Transverse colon (tissue), 3 donors: Measurements from ENCODE around the gene MPDZ.

Source experiments
- POLR2A ChIP-seq: fragments of 450-650 bp; IDR thresholded peaks from one replicate; pipeline ENCODE4 v1.6.1; 2016; ENCODE audit warnings: antibody characterized with exemption, mild to moderate bottlenecking, moderate library complexity
- TF ChIP-seq, protein P1 (sequence below), 5 experiments: fragments of 200-600 bp in 3 of 5; fragments of 450-650 bp in 2 of 5; sonication (generic) in 3 of 5; IDR thresholded peaks; 1 replicate in 2 of 5; 2 replicates in 3 of 5; pipeline ENCODE4 v1.5.1; 2016 to 2017; ENCODE audit warnings: antibody characterized with exemption in 5 of 5, inconsistent platforms in 3 of 5, mild to moderate bottlenecking in 2 of 5, moderate library complexity in 1 of 5

DNA sequence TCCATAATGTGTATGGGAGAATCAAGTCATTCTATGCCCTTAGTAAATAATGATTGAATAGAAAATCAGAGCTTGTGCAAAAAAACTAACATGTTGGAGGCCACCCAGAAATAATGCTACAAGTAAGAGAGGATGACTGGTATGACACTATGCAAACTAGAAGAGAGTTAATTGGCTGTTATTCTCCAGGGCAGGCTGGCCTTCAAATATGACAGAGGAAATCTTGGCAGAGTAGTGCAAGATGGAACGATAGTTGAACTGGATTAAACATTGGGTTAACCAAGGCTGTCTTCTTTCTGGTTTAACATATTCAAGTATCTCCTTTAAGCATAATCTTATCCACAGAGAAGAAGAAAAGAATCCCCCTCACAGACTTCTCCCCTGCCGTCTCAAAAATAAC, 196.1 kb downstream of the MPDZ start:
- TF ChIP-seq, protein P1, sequence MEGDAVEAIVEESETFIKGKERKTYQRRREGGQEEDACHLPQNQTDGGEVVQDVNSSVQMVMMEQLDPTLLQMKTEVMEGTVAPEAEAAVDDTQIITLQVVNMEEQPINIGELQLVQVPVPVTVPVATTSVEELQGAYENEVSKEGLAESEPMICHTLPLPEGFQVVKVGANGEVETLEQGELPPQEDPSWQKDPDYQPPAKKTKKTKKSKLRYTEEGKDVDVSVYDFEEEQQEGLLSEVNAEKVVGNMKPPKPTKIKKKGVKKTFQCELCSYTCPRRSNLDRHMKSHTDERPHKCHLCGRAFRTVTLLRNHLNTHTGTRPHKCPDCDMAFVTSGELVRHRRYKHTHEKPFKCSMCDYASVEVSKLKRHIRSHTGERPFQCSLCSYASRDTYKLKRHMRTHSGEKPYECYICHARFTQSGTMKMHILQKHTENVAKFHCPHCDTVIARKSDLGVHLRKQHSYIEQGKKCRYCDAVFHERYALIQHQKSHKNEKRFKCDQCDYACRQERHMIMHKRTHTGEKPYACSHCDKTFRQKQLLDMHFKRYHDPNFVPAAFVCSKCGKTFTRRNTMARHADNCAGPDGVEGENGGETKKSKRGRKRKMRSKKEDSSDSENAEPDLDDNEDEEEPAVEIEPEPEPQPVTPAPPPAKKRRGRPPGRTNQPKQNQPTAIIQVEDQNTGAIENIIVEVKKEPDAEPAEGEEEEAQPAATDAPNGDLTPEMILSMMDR (IDR thresholded peaks at IDR 0.05): no peak
- no peak for TF ChIP-seq POLR2A
